Measurements from ENCODE around the gene ADGRG6.

DNA sequence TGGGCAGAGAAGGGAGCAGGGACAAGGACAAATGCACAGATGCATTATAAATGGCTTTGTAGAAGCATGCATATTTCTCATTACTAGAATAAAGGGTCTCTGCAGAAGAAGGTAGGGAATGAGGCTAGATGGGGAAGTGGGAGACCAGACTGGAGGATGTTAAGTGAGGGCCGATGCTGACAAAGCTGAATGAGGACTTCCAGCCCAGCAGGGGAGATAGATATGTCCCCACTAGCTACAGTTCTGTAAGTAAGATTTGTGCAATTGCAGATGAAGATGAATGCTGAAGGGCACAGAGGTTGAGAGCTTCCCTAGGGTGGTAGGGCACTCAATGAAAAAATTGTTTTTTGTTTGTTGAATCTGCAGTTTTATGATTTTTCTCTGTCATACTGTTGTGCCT lies 16.9 kb downstream of the ADGRG6 start:
- TF ChIP-seq POLR2AphosphoS5 (IDR thresholded peaks at IDR 0.05): no peak
- TF ChIP-seq, protein P1, sequence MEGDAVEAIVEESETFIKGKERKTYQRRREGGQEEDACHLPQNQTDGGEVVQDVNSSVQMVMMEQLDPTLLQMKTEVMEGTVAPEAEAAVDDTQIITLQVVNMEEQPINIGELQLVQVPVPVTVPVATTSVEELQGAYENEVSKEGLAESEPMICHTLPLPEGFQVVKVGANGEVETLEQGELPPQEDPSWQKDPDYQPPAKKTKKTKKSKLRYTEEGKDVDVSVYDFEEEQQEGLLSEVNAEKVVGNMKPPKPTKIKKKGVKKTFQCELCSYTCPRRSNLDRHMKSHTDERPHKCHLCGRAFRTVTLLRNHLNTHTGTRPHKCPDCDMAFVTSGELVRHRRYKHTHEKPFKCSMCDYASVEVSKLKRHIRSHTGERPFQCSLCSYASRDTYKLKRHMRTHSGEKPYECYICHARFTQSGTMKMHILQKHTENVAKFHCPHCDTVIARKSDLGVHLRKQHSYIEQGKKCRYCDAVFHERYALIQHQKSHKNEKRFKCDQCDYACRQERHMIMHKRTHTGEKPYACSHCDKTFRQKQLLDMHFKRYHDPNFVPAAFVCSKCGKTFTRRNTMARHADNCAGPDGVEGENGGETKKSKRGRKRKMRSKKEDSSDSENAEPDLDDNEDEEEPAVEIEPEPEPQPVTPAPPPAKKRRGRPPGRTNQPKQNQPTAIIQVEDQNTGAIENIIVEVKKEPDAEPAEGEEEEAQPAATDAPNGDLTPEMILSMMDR (IDR thresholded peaks at IDR 0.05): no peak

All from upper lobe of left lung (tissue), 4 donors.